OCI-LY3 (cell line): Measurements from ENCODE around the gene ARHGAP42.

Experiments used
- EZH2phosphoT487 ChIP-seq: fragments of 200-600 bp; shearing (Covaris generic); IDR thresholded peaks from 2 replicates; pipeline ENCODE4 v1.6.1; 2018; ENCODE audit warnings: antibody characterized with exemption, mixed run types, low read depth
- TF ChIP-seq, protein P1 (sequence below): fragments of 200-600, 300-600 bp; sonication (generic); IDR thresholded peaks from 2 replicates; pipeline ENCODE4 v1.5.1; 2014; ENCODE audit warnings: antibody characterized with exemption, low read length, low read depth

DNA sequence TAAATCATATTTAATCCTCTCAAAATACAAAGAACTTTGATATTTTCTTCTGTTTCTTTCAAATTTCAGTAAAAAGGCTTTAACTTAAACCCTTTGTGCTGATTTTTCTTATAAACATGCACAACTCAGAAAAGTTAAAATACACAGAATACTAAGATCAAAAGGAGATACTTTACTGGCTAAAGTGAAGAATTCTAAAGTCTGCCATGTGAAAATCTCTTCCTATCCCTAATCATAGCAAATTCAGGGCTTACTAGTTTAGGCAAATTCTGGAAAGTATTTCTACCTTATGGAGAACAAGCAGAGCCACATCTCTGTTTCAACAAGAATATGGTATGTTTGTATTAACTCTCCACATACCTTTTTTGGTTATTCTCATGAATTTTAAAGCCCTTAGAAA is 345.9 kb downstream of the ARHGAP42 start:
- TF ChIP-seq, protein P1, sequence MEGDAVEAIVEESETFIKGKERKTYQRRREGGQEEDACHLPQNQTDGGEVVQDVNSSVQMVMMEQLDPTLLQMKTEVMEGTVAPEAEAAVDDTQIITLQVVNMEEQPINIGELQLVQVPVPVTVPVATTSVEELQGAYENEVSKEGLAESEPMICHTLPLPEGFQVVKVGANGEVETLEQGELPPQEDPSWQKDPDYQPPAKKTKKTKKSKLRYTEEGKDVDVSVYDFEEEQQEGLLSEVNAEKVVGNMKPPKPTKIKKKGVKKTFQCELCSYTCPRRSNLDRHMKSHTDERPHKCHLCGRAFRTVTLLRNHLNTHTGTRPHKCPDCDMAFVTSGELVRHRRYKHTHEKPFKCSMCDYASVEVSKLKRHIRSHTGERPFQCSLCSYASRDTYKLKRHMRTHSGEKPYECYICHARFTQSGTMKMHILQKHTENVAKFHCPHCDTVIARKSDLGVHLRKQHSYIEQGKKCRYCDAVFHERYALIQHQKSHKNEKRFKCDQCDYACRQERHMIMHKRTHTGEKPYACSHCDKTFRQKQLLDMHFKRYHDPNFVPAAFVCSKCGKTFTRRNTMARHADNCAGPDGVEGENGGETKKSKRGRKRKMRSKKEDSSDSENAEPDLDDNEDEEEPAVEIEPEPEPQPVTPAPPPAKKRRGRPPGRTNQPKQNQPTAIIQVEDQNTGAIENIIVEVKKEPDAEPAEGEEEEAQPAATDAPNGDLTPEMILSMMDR: no peak
- TF ChIP-seq EZH2phosphoT487: no peak
